ENCODE measurements around the gene CD6. TPM values are rescaled to one million over a fixed set of nuclear protein-coding genes. Genes with fewer than 3 reads are reported as not detected.

The CD6 gene
- total RNA-seq = 1 to 10 TPM in 7 of 9 donors, under 1 TPM in 2; 0.22 to 8.4 (median 2.2) TPM
- polyA plus RNA-seq = 1 to 10 TPM in 1 of 3 donors, under 1 TPM in 2; 0.37 to 3.0 (median 0.67) TPM
- long read RNA-seq, donor 1 = 0 reads
- long read RNA-seq, donor 2 = 0 reads
- long read RNA-seq, donor 3 = 0 reads
- long read RNA-seq, donor 4 = 0 reads
- long read RNA-seq, donor 5, partial matches to known transcripts = 0 of 1 reads
- long read RNA-seq, donor 5, other reads (novel, unspliced or antisense) = 1 of 1 reads
- long read RNA-seq, donor 6 = 0 reads
- long read RNA-seq, donor 7 = 0 reads
- long read RNA-seq, donor 8 = 0 reads
- long read RNA-seq, donor 9 = 0 reads
- long read RNA-seq, donor 10 = 0 reads

- no peak within 1 kb of the TSS for H3K27ac ChIP-seq
- no peak for DNase-seq
- no peaks in the 10 kb centered on the region for H3K9me3 ChIP-seq (replicated peaks in 1 of 3)
- no peak for TF ChIP-seq POLR2A (IDR thresholded peaks at IDR 0.05)
- TF ChIP-seq CTCF (IDR thresholded peaks at IDR 0.05) = no peak
- H3K4me3 ChIP-seq = no peak within 1 kb of the TSS
- H3K4me1 ChIP-seq (replicated peaks in 1 of 2) = no peaks in the 10 kb centered on the region
- H3K36me3 ChIP-seq (replicated peaks in 1 of 2) = no peaks in the 10 kb centered on the region
- WGBS, 4 donors = 75 to 85% (median 78%) methylated on average over 14 to 16 of the region's 16 CpGs
- intact Hi-C loops (cut with DNase I) = no loop called here
- H3K27me3 ChIP-seq = no peaks in the 10 kb centered on the region
Observed at GRCh38 chr11:60971520-60971919, at the start of gene CD6. Gene CD6 (plus strand): TSS chr11:60971680. CDS start chr11:60971866, 186 bp downstream.

GRCh38 chr11:60921777-60922335 lies 49.6 kb upstream of the CD6 start:
- H3K4me1 ChIP-seq (replicated peaks in 1 of 2) = peaks cover 19 to 42% of the 10 kb centered on the region in 2 donors
- no peak overlapping the region for H3K4me3 ChIP-seq
- no peaks in the 10 kb centered on the region for H3K27me3 ChIP-seq
- no peak for DNase-seq
- intact Hi-C loops (cut with DNase I) = no loop called here
- H3K36me3 ChIP-seq (replicated peaks in 1 of 2) = peaks cover 0 to 34% of the 10 kb centered on the region in 2 donors
- H3K9me3 ChIP-seq (replicated peaks in 1 of 3) = no peaks in the 10 kb centered on the region
- no peak for TF ChIP-seq POLR2A (IDR thresholded peaks at IDR 0.05)
- TF ChIP-seq CTCF (IDR thresholded peaks at IDR 0.05) = no peak
- H3K27ac ChIP-seq = no peak overlapping the region
- 56 to 81% (median 76%) methylated on average over 6 to 23 of the region's 23 CpGs for WGBS, 4 donors

- TF ChIP-seq POLR2A (IDR thresholded peaks at IDR 0.05) (no peak), CTCF (IDR thresholded peaks at IDR 0.05) (no peak)
- intact Hi-C loops (cut with DNase I) = no loop called here
- DNase-seq = no peak
- Histone ChIP-seq H3K36me3 (replicated peaks in 1 of 2) (peaks cover 0 to 34% of the 10 kb centered on the region in 2 donors), H3K27ac (no peak overlapping the region), H3K27me3 (no peaks in the 10 kb centered on the region), H3K4me1 (replicated peaks in 1 of 2) (peaks cover 19 to 40% of the 10 kb centered on the region in 2 donors), H3K4me3 (no peak overlapping the region), H3K9me3 (replicated peaks in 1 of 3) (no peaks in the 10 kb centered on the region)
- WGBS, 4 donors = 93 to 97% (median 93%) methylated on average over 5 to 6 of the region's 6 CpGs; no CpG with 5 or more reads in 1 of the 4 donors
Observed at GRCh38 chr11:60922906-60923305, 48.6 kb upstream of the CD6 start.

GRCh38 chr11:60923326-60923725 lies 48.2 kb upstream of the CD6 start:
- peaks cover 0 to 34% of the 10 kb centered on the region in 2 donors for H3K36me3 ChIP-seq (replicated peaks in 1 of 2)
- no peaks in the 10 kb centered on the region for H3K27me3 ChIP-seq
- intact Hi-C loops (cut with DNase I) = no loop called here
- H3K4me1 ChIP-seq (replicated peaks in 1 of 2) = peaks cover 17 to 38% of the 10 kb centered on the region in 2 donors
- H3K27ac ChIP-seq = no peak overlapping the region
- TF ChIP-seq POLR2A (IDR thresholded peaks at IDR 0.05) = no peak
- no peak for TF ChIP-seq CTCF (IDR thresholded peaks at IDR 0.05)
- DNase-seq = no peak
- no peak overlapping the region for H3K4me3 ChIP-seq
- no peaks in the 10 kb centered on the region for H3K9me3 ChIP-seq (replicated peaks in 1 of 3)
- 81 to 94% (median 88%) methylated on average over 2 to 5 of the region's 5 CpGs for WGBS, 4 donors
